ENCODE data around the gene HSD3B7. TPM values are rescaled to one million over a fixed set of nuclear protein-coding genes. Genes with fewer than 3 reads are reported as not detected.

Gene HSD3B7
- total RNA-seq, 4 donors from 2014 or later = 14.9 to 42.9 (median 22.5) TPM

- Histone ChIP-seq H3K36me3 (no peaks in the 10 kb centered on the region), H3K27me3 (no peaks in the 10 kb centered on the region), H3K9me3 (no peaks in the 10 kb centered on the region), H3K4me1 (peaks cover 0 to 15% (median 1%) of the 10 kb centered on the region in 4 donors), H3K4me3 (no peak overlapping the region), H3K27ac (no peak overlapping the region)
- 69 to 72% methylated on average over 5 of the region's 5 CpGs for WGBS, 2 donors
- TF ChIP-seq POLR2A (IDR thresholded peaks at IDR 0.05) (no peak), CTCF (IDR thresholded peaks at IDR 0.05) (no peak), EP300 (IDR thresholded peaks at IDR 0.05) (no peak)
- no peak for DNase-seq (ENCODE audit: low spot score in 2 of 2)
Observed at GRCh38 chr16:31029272-31029671, 44.3 kb downstream of the HSD3B7 start.

GRCh38 chr16:31031276-31031675, 46.3 kb downstream of the HSD3B7 start:
- no peaks in the 10 kb centered on the region for H3K9me3 ChIP-seq
- no peak overlapping the region for H3K4me3 ChIP-seq
- TF ChIP-seq POLR2A (IDR thresholded peaks at IDR 0.05) = no peak
- TF ChIP-seq CTCF (IDR thresholded peaks at IDR 0.05) = no peak
- TF ChIP-seq EP300 (IDR thresholded peaks at IDR 0.05) = no peak
- no peaks in the 10 kb centered on the region for H3K27me3 ChIP-seq
- no peak for DNase-seq (ENCODE audit: low spot score in 2 of 2)
- H3K4me1 ChIP-seq = peaks cover 0 to 35% (median 6%) of the 10 kb centered on the region in 4 donors
- H3K36me3 ChIP-seq = peaks cover 0 to 3% (median 0%) of the 10 kb centered on the region in 3 donors
- WGBS, 2 donors = 73 to 79% methylated on average over 4 of the region's 4 CpGs
- H3K27ac ChIP-seq = peak overlapping the region in 2 of 4 donors; percentile 99 to 100

GRCh38 chr16:31032736-31033708, 48.0 kb downstream of the HSD3B7 start, which contains the start of gene STX4:
Gene STX4 (plus strand): TSS chr16:31033558. CDS start chr16:31033806, 248 bp downstream.
- H3K4me3 ChIP-seq = peak within 1 kb of the TSS; percentile 77 to 91 (median 82)
- no peaks in the 10 kb centered on the region for H3K9me3 ChIP-seq
- H3K4me1 ChIP-seq = peaks cover 0 to 36% (median 6%) of the 10 kb centered on the region in 4 donors
- peak; percentile 96 to 97 for DNase-seq (ENCODE audit: low spot score in 2 of 2)
- TF ChIP-seq EP300 (IDR thresholded peaks at IDR 0.05) = peak; percentile 97 to 98
- peak in 3 of 5 experiments; percentile 2 to 45 (median 24) for TF ChIP-seq CTCF (IDR thresholded peaks at IDR 0.05)
- peak; percentile 47 to 61 for TF ChIP-seq POLR2A (IDR thresholded peaks at IDR 0.05)
- no peaks in the 10 kb centered on the region for H3K27me3 ChIP-seq
- 1% methylated on average over 41 to 66 of the region's 75 CpGs for WGBS, 2 donors
- H3K27ac ChIP-seq = peak within 1 kb of the TSS; percentile 95 to 100 (median 98)
- peaks cover 0 to 9% (median 3%) of the 10 kb centered on the region in 3 donors for H3K36me3 ChIP-seq

DNA sequence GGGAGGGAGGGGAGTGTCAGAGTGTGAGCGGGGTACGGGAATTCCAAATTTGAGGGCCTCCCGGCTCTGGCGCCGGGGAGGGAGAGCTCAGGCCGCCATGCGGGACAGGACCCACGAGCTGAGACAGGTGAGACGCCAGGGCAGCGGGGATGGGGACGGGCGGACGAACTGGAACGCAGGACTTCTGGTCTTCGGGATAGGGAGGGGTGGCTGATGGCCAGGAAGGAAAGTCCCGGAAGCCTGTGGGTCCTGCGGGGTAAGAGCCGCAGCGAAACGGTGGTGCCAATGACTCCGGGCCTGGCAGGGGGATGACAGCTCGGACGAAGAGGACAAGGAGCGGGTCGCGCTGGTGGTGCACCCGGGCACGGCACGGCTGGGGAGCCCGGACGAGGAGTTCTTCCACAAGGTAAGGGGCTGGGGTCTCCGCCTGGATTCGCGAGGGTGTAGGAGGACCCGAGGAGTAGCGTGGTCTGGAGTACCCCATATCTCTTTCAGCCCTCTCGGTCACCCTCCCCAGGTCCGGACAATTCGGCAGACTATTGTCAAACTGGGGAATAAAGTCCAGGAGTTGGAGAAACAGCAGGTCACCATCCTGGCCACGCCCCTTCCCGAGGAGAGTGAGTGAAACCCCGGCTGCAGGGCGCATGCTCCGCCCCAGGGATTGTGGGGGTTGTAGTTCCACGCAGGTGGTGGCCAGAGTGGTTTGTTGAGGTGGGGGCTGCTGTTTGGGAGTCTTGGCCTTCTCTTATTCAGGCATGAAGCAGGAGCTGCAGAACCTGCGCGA, 48.9 kb downstream of the HSD3B7 start:
- Histone ChIP-seq H3K27ac (peak overlapping the region; percentile 95 to 100 (median 98)), H3K4me3 (peak overlapping the region; percentile 77 to 91 (median 82)), H3K27me3 (no peaks in the 10 kb centered on the region), H3K4me1 (peaks cover 0 to 36% (median 6%) of the 10 kb centered on the region in 4 donors), H3K9me3 (no peaks in the 10 kb centered on the region), H3K36me3 (peaks cover 0 to 18% (median 11%) of the 10 kb centered on the region in 3 donors)
- DNase-seq (ENCODE audit: low spot score in 2 of 2) = peak; percentile 91 to 94
- 1 to 2% methylated on average over 32 to 41 of the region's 47 CpGs for WGBS, 2 donors
- no peak for TF ChIP-seq CTCF (IDR thresholded peaks at IDR 0.05)
- TF ChIP-seq EP300 (IDR thresholded peaks at IDR 0.05) = peak; percentile 40 to 81
- TF ChIP-seq POLR2A (IDR thresholded peaks at IDR 0.05) = peak; percentile 39 to 64
